Lower leg skin (tissue), 3 donors: ENCODE data around the gene XIRP2.

Experiments
- CTCF ChIP-seq, 3 donors: fragments of 450-650 bp; IDR thresholded peaks; one replicate each; pipeline ENCODE4 v1.5.1; 2016; ENCODE audit warnings: antibody characterized with exemption in 3 of 3, mild to moderate bottlenecking in 3 of 3, moderate library complexity in 2 of 3
- POLR2A ChIP-seq, 2 donors: fragments of 450-650 bp; IDR thresholded peaks; one replicate each; pipeline ENCODE4 v1.6.1; 2016 to 2017; ENCODE audit warnings: antibody characterized with exemption in 2 of 2, mild to moderate bottlenecking in 1 of 2, moderate library complexity in 1 of 2

- TF ChIP-seq CTCF (IDR thresholded peaks at IDR 0.05) (no peak), POLR2A (IDR thresholded peaks at IDR 0.05) (no peak)
These were observed 269.2 kb downstream of the XIRP2 start for GRCh38 chr2:167157523-167157922.
